CD14-positive monocyte (primary cell): ENCODE data around the gene ATM. TPM values are rescaled to one million over a fixed set of nuclear protein-coding genes. Genes with fewer than 3 reads are reported as not detected.

ENCODE experiments used
- DNase-seq, 3 donors: peaks; one replicate each; pipeline ENCODE4 v3.0.0-alpha.2; 2011 to 2022
- H2AFZ ChIP-seq: 2 replicates; pipeline ENCODE4 v1.6.0; 2012; ENCODE audit warnings: mild to moderate bottlenecking, low read depth, low read length, inconsistent platforms; ENCODE audit not compliant: insufficient read depth, poor library complexity, severe bottlenecking
- H3K27ac ChIP-seq, 2 donors: 1 replicate in 1 of 2; 2 replicates in 1 of 2; pipeline ENCODE4 v1.5.1; 2012 to 2013; ENCODE audit warnings: low read length in 2 of 2, control low read depth in 1 of 2, inconsistent platforms in 1 of 2, low read depth in 1 of 2, mild to moderate bottlenecking in 1 of 2
- H3K27me3 ChIP-seq, 2 donors: one replicate each; pipeline versions ENCODE4 v1.6.0 to v1.6.1; 2011 to 2013; ENCODE audit warnings: low read length in 2 of 2; ENCODE audit not compliant: control insufficient read depth in 2 of 2, insufficient read depth in 2 of 2
- H3K36me3 ChIP-seq, 2 donors: replicated peaks in 1 of 2; 1 replicate in 1 of 2; 2 replicates in 1 of 2; pipeline versions ENCODE4 v1.5.1 to v1.6.1; 2012 to 2013; ENCODE audit warnings: low read length in 2 of 2, control low read depth in 1 of 2, inconsistent platforms in 1 of 2, mild to moderate bottlenecking in 1 of 2; ENCODE audit not compliant: insufficient read depth in 2 of 2, control insufficient read depth in 1 of 2
- H3K4me1 ChIP-seq, 2 donors: 1 replicate in 1 of 2; 2 replicates in 1 of 2; pipeline versions ENCODE4 v1.5.1 to v1.6.1; 2012 to 2013; ENCODE audit warnings: low read length in 2 of 2, control low read depth in 1 of 2, inconsistent platforms in 1 of 2, mild to moderate bottlenecking in 1 of 2, moderate library complexity in 1 of 2; ENCODE audit not compliant: insufficient read depth in 2 of 2, control insufficient read depth in 1 of 2
- H3K4me2 ChIP-seq: replicated peaks from 2 replicates; pipeline ENCODE3; 2012; ENCODE audit warnings: low read length, moderate library complexity, mild to moderate bottlenecking; ENCODE audit not compliant: poor library complexity, severe bottlenecking; ENCODE audit errors: extremely low read depth
- H3K4me3 ChIP-seq, 3 experiments: fragments of 200-600 bp in 1 of 3; sonication (generic) in 1 of 3; replicated peaks in 1 of 3; 1 replicate in 2 of 3; 2 replicates in 1 of 3; pipeline ENCODE4 v1.5.1; 2011 to 2013; ENCODE audit warnings: low read length in 3 of 3, mild to moderate bottlenecking in 3 of 3, control low read depth in 2 of 3, low read depth in 2 of 3, inconsistent platforms in 1 of 3, moderate library complexity in 1 of 3
- H3K79me2 ChIP-seq: 2 replicates; pipeline ENCODE4 v1.6.0; 2012; ENCODE audit warnings: mild to moderate bottlenecking, control low read depth, inconsistent platforms, low read length, moderate library complexity; ENCODE audit not compliant: insufficient read depth
- H3K9ac ChIP-seq: 2 replicates; pipeline ENCODE4 v1.6.0; 2017; ENCODE audit warnings: low read length, mild to moderate bottlenecking; ENCODE audit not compliant: insufficient read depth, poor library complexity, severe bottlenecking
- H3K9me3 ChIP-seq, 2 donors: replicated peaks in 1 of 2; 1 replicate in 1 of 2; 2 replicates in 1 of 2; pipeline versions ENCODE4 v1.5.1 to v1.6.1; 2012 to 2013; ENCODE audit warnings: low read length in 2 of 2, control low read depth in 1 of 2; ENCODE audit not compliant: control insufficient read depth in 1 of 2, insufficient read depth in 1 of 2
- H4K20me1 ChIP-seq: 2 replicates; pipeline ENCODE4 v1.6.0; 2012; ENCODE audit warnings: mild to moderate bottlenecking, low read length, control low read depth, moderate library complexity; ENCODE audit not compliant: insufficient read depth
- H3K27ac Mint-ChIP-seq, 7 donors: one replicate each; pipeline ENCODE4 v1.8.0; 2020; ENCODE audit warnings: mild to moderate bottlenecking in 7 of 7, mixed read lengths in 7 of 7, moderate library complexity in 6 of 7, inconsistent platforms in 2 of 7
- H3K27me3 Mint-ChIP-seq, 3 donors: one replicate each; pipeline ENCODE4 v1.8.0; 2021 to 2022; ENCODE audit warnings: low read depth in 3 of 3, mild to moderate bottlenecking in 3 of 3, mixed read lengths in 3 of 3, moderate library complexity in 3 of 3, inconsistent platforms in 1 of 3
- H3K36me3 Mint-ChIP-seq, 2 donors: one replicate each; pipeline ENCODE4 v1.8.0; 2020; ENCODE audit warnings: mixed read lengths in 2 of 2, inconsistent platforms in 1 of 2, mild to moderate bottlenecking in 1 of 2
- H3K4me1 Mint-ChIP-seq: one replicate; pipeline ENCODE4 v1.8.0; 2020; ENCODE audit warnings: mild to moderate bottlenecking, mixed read lengths
- H3K4me3 Mint-ChIP-seq, 2 donors: one replicate each; pipeline ENCODE4 v1.8.0; 2020; ENCODE audit warnings: mild to moderate bottlenecking in 2 of 2, mixed read lengths in 2 of 2, moderate library complexity in 1 of 2
- H3K9me3 Mint-ChIP-seq, 7 donors: one replicate each; pipeline ENCODE4 v1.8.0; 2020 to 2022; ENCODE audit warnings: mixed read lengths in 7 of 7, mild to moderate bottlenecking in 6 of 7, moderate library complexity in 6 of 7, inconsistent platforms in 2 of 7
- WGBS: methylation state at CpG from one replicate; pipeline ENCODE4 v1.1.5; 2013; ENCODE audit warnings: missing lambda C conversion rate; ENCODE audit not compliant: insufficient coverage; 5-methylcytosine and 5-hydroxymethylcytosine counted together
- intact Hi-C, 2 donors: fragments of 100-400 bp; cut with micrococcal nuclease; formaldehyde crosslinking; loops; one replicate each; pipeline versions ENCODE4 v1.15.0 to v1.15.1; 2023
- polyA plus RNA-seq, 3 donors: library from polyadenylated mRNA; depleted of rRNA in 1 of 3; unstranded in 2 of 3; stranded (reverse) in 1 of 3; fragments of 300-500 nt in 2 of 3; fragments of >200 nt in 1 of 3; fragmentation: Illumina TruSeq in 2 of 3; gene quantifications; 1 replicate in 2 of 3; 2 replicates in 1 of 3; pipeline ENCODE4 v1.2.3, GENCODE V29; 2012 to 2021
- TF ChIP-seq, protein P1 (sequence below): fragments of 200-600 bp; IDR thresholded peaks from one replicate; pipeline ENCODE4 v1.8.0; 2022; ENCODE audit warnings: antibody characterized with exemption, mild to moderate bottlenecking

The ATM gene
- polyA plus RNA-seq, 3 donors = 13.2 to 56.7 (median 21.4) TPM

DNA sequence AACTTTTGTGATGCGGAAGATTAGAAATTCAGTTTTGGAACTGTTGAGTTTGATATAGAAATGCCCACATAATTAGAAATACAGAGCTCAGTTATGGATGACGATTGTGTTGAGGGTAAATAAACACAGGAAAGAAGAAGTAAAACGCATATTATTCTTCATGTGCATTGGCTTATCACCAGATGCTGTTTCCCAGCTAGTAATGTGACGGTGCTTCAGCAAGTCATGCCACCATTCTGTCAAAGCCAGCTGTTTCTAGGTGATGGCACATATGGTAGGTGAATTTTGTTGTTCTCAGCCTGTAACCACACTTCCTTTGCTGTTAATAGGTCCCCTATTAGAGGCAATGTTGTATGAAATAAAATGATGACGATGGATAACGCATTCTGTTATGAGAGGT lies 175.6 kb downstream of the ATM start:
- Mint-ChIP-seq H3K36me3 (no peaks in the 10 kb centered on the region), H3K4me1 (no peaks in the 10 kb centered on the region), H3K9me3 (peaks cover 0 to 8% (median 0%) of the 10 kb centered on the region in 7 donors), H3K27ac (no peak overlapping the region), H3K27me3 (peaks cover 0 to 3% (median 0%) of the 10 kb centered on the region in 3 donors), H3K4me3 (no peak overlapping the region)
- DNase-seq = no peak
- H4K20me1 ChIP-seq = no peaks in the 10 kb centered on the region
- no peaks in the 10 kb centered on the region for H3K9me3 ChIP-seq
- H2AFZ ChIP-seq = no peak overlapping the region
- H3K4me1 ChIP-seq = no peaks in the 10 kb centered on the region
- no peak overlapping the region for H3K27ac ChIP-seq
- no peak overlapping the region for H3K4me2 ChIP-seq
- H3K36me3 ChIP-seq = no peaks in the 10 kb centered on the region
- TF ChIP-seq, protein P1, sequence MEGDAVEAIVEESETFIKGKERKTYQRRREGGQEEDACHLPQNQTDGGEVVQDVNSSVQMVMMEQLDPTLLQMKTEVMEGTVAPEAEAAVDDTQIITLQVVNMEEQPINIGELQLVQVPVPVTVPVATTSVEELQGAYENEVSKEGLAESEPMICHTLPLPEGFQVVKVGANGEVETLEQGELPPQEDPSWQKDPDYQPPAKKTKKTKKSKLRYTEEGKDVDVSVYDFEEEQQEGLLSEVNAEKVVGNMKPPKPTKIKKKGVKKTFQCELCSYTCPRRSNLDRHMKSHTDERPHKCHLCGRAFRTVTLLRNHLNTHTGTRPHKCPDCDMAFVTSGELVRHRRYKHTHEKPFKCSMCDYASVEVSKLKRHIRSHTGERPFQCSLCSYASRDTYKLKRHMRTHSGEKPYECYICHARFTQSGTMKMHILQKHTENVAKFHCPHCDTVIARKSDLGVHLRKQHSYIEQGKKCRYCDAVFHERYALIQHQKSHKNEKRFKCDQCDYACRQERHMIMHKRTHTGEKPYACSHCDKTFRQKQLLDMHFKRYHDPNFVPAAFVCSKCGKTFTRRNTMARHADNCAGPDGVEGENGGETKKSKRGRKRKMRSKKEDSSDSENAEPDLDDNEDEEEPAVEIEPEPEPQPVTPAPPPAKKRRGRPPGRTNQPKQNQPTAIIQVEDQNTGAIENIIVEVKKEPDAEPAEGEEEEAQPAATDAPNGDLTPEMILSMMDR = no peak
- H3K9ac ChIP-seq = no peak overlapping the region
- 100% methylated on average over 1 of the region's 6 CpGs for WGBS
- H3K27me3 ChIP-seq = no peaks in the 10 kb centered on the region
- no peak overlapping the region for H3K4me3 ChIP-seq
- intact Hi-C loops = no loop called here
- H3K79me2 ChIP-seq = no peaks in the 10 kb centered on the region

DNA sequence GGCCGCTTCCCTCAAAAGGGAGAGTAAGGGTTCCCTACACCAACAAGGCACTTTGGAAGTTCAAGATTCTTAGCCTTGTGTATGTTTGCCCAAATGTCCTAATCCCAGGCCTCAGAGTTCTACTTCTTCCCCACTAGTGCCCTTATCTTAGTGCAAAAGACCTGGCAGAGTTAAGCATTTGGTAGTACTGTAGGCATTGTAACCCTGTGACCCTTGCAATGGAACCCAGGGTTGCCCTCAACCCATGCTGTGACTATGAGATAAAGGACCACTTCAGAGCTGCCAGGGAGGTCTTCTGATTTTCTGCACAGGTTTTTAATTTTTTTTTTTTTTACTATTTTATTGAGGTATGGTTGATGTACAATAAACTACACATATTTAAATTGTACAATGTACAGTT lies 179.4 kb downstream of the ATM start:
- Histone ChIP-seq H3K36me3 (no peaks in the 10 kb centered on the region), H3K4me3 (no peak overlapping the region), H3K27me3 (no peaks in the 10 kb centered on the region), H3K79me2 (no peaks in the 10 kb centered on the region), H3K9me3 (no peaks in the 10 kb centered on the region), H3K4me1 (no peaks in the 10 kb centered on the region), H3K9ac (no peak overlapping the region), H2AFZ (no peak overlapping the region), H3K4me2 (no peak overlapping the region), H3K27ac (no peak overlapping the region), H4K20me1 (no peaks in the 10 kb centered on the region)
- no peak for DNase-seq
- peaks cover 0 to 2% (median 0%) of the 10 kb centered on the region in 7 donors for H3K9me3 Mint-ChIP-seq
- no peak overlapping the region for H3K4me3 Mint-ChIP-seq
- peaks cover 0 to 2% (median 0%) of the 10 kb centered on the region in 3 donors for H3K27me3 Mint-ChIP-seq
- no peaks in the 10 kb centered on the region for H3K4me1 Mint-ChIP-seq
- no CpG with 5 or more reads among the region's 1 CpG for WGBS
- no peaks in the 10 kb centered on the region for H3K36me3 Mint-ChIP-seq
- no peak overlapping the region for H3K27ac Mint-ChIP-seq
- TF ChIP-seq, protein P1 = no peak
- intact Hi-C loops = no loop called here
